NT2/D1 (cell line): ENCODE results near the gene TNFSF4.

Source experiments
- SUZ12 ChIP-seq: IDR thresholded peaks from 2 replicates; pipeline ENCODE4 v1.6.1; 2011; ENCODE audit not compliant: insufficient read length, insufficient read depth; ENCODE audit errors: extremely low read depth
- YY1 ChIP-seq: IDR thresholded peaks from 2 replicates; pipeline ENCODE4 v1.6.1; 2011; ENCODE audit not compliant: insufficient read length, insufficient read depth
- ZNF274 ChIP-seq: IDR thresholded peaks from 2 replicates; pipeline ENCODE4 v1.6.1; 2011; ENCODE audit warnings: mild to moderate bottlenecking, low read depth, low read length

DNA sequence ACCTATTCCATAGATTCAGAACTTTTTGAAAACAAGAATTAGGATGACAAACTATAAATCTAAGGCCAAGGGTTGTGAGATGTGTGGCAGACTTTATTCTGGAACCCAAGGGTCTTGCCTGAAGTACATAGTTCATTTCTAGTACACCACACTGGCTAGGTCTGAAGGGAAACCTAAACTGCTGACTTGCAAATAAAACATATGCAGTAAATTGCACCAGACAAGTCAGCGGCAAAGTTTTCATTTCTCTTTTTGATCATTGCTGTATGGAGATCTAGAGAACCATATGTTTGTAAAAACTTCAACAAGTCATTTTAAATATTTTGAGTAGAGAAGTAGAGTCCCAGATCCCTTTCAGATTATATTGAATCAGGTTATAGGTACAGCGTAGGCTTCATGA lies 43.9 kb downstream of the TNFSF4 start:
- no peak for TF ChIP-seq SUZ12
- TF ChIP-seq YY1 = no peak
- TF ChIP-seq ZNF274 = no peak
